K562 (cell line): ENCODE results near the gene HDAC7. TPM values are rescaled to one million over a fixed set of nuclear protein-coding genes. Genes with fewer than 3 reads are reported as not detected.

Experiments used
- ATAC-seq: fragments of 200-7000 bp; cut with Tn5 transposase; 3 replicates; pipeline ENCODE4 v1.9.1; 2020; ENCODE audit warnings: moderate library complexity
- BruUV-seq: library from RNA; stranded (reverse); fragments of 400-500 nt; replicated peaks from 2 replicates; lab custom pipeline; 2021; lab: Mats Ljungman, UMichigan
- CTCF ChIA-PET: fragments of 300-600 bp; formaldehyde crosslinking; extraction: SDS; loops from one replicate; lab custom pipeline; 2021; ENCODE audit warnings: low intra/inter-chr PET ratio; lab: Yijun Ruan, JAX
- POLR2A ChIA-PET: fragments of 300-600, 350-650 bp; sonication (Branson Sonifier 250); formaldehyde crosslinking; extraction: SDS; loops from one replicate; lab custom pipeline; 2021; ENCODE audit warnings: antibody characterized with exemption, inconsistent platforms; lab: Yijun Ruan, JAX
- DNase-seq, 4 experiments: peaks; one replicate each; pipeline versions ENCODE4 v3.0.0 to v3.0.0-alpha.2; 2011 to 2018; ENCODE audit warnings: low spot score in 3 of 4, mixed read lengths in 3 of 4; ENCODE audit errors: extremely low read depth in 1 of 4
- FAIRE-seq: peaks from 2 replicates; lab custom pipeline; 2011; peaks lifted over from hg19 to GRCh38; lab: Jason Lieb, UNC
- H2AFZ ChIP-seq: 2 replicates; pipeline ENCODE4 v1.6.0; 2011; ENCODE audit warnings: low read depth, low read length, control low read depth, inconsistent platforms
- H3K27ac ChIP-seq: fragments of 200-600 bp; 3 replicates; pipeline ENCODE4 v1.8.0; 2011; ENCODE audit warnings: low read depth, mild to moderate bottlenecking, control low read depth, inconsistent platforms, low read length, moderate library complexity, mixed read lengths; ENCODE audit errors: extremely low read depth
- H3K27me3 ChIP-seq, 2 experiments: fragments of 300-600 bp in 1 of 2; 2 replicates in 1 of 2; 3 replicates in 1 of 2; pipeline versions ENCODE4 v1.6.0 to v1.8.0; 2011; ENCODE audit warnings: inconsistent platforms in 2 of 2, low read length in 2 of 2, mild to moderate bottlenecking in 1 of 2, mixed read lengths in 1 of 2, moderate library complexity in 1 of 2; ENCODE audit not compliant: control insufficient read depth in 2 of 2, insufficient read depth in 2 of 2
- H3K36me3 ChIP-seq: fragments of 300-600 bp; 3 replicates; pipeline ENCODE4 v1.8.0; 2011; ENCODE audit warnings: mild to moderate bottlenecking, low read length, inconsistent platforms; ENCODE audit not compliant: control insufficient read depth, insufficient read depth
- H3K4me1 ChIP-seq, 2 experiments: fragments of 200-600 bp in 1 of 2; replicated peaks in 1 of 2; 2 replicates in 1 of 2; 3 replicates in 1 of 2; pipeline versions ENCODE4 v1.5.1 to v1.8.0; 2011; ENCODE audit warnings: inconsistent platforms in 2 of 2, low read length in 2 of 2, mild to moderate bottlenecking in 1 of 2, mixed read lengths in 1 of 2, moderate library complexity in 1 of 2; ENCODE audit not compliant: control insufficient read depth in 2 of 2, insufficient read depth in 2 of 2
- H3K4me2 ChIP-seq: 2 replicates; pipeline ENCODE4 v1.6.1; 2011; ENCODE audit warnings: low read length, control low read depth, inconsistent platforms, mixed read lengths; ENCODE audit not compliant: insufficient read depth
- H3K4me3 ChIP-seq: fragments of 200-600 bp; sonication (generic), shearing (Covaris generic); 2 replicates; pipeline ENCODE4 v1.5.1; 2016; ENCODE audit warnings: control low read depth, inconsistent platforms
- H3K79me2 ChIP-seq: fragments of 200-600 bp; 3 replicates; pipeline ENCODE4 v1.8.0; 2011; ENCODE audit warnings: low read length, inconsistent platforms; ENCODE audit not compliant: control insufficient read depth, insufficient read depth
- H3K9ac ChIP-seq, 2 experiments: 2 replicates each; pipeline versions ENCODE4 v1.6.0 to v1.6.1; 2011; ENCODE audit warnings: low read depth in 2 of 2, low read length in 2 of 2, control low read depth in 1 of 2, inconsistent platforms in 1 of 2, mild to moderate bottlenecking in 1 of 2, mixed read lengths in 1 of 2; ENCODE audit not compliant: insufficient read depth in 1 of 2
- H3K9me1 ChIP-seq: one replicate; pipeline ENCODE4 v1.6.0; 2011; ENCODE audit warnings: inconsistent platforms, mild to moderate bottlenecking, low read length, moderate library complexity; ENCODE audit not compliant: control insufficient read depth, insufficient read depth
- H3K9me3 ChIP-seq: replicated peaks from 2 replicates; pipeline ENCODE4 v1.5.1; 2011; ENCODE audit warnings: low read depth, low read length, inconsistent platforms; ENCODE audit not compliant: control insufficient read depth, insufficient read depth
- H4K20me1 ChIP-seq: replicated peaks from 2 replicates; pipeline ENCODE4 v1.6.1; 2011; ENCODE audit warnings: low read length, inconsistent platforms, mixed read lengths; ENCODE audit not compliant: control insufficient read depth, insufficient read depth
- ZBTB7A ChIP-seq: IDR thresholded peaks from 2 replicates; pipeline ENCODE4 v1.6.1; 2011; ENCODE audit warnings: low read depth, mild to moderate bottlenecking, low read length, moderate library complexity, borderline replicate concordance; ENCODE audit not compliant: control insufficient read depth
- WGBS: fragments of 100-300 bp; shearing (Covaris generic); methylation state at CpG from one replicate; pipeline ENCODE4 v1.1.6; 2016; ENCODE audit warnings: low coverage, mixed read lengths; ENCODE audit not compliant: insufficient coverage; ENCODE audit errors: missing lambda C conversion rate; 5-methylcytosine and 5-hydroxymethylcytosine counted together
- in situ Hi-C: fragments of 300-500 bp; cut with MboI; formaldehyde crosslinking; loops from 4 replicates; pipeline ENCODE4 v1.15.0; 2018; ENCODE audit warnings: inconsistent platforms, mixed read lengths
- intact Hi-C: fragments of 100-400 bp; cut with micrococcal nuclease; formaldehyde crosslinking; loops from 2 replicates; pipeline ENCODE4 v1.14.2; 2022
- polyA plus RNA-seq, 8 experiments: library from polyadenylated mRNA; depleted of rRNA in 4 of 8; stranded (reverse) in 5 of 8; unstranded in 3 of 8; fragments of >200 nt; fragmentation: Nextera tagmentation in 2 of 8; fragmentation: Illumina TruSeq in 1 of 8; extraction: Ambion mirVana in 2 of 8; extraction: Trizol in 1 of 8; gene quantifications; 2 replicates each; pipeline versions ENCODE4 v1.2.1 to v1.2.3, GENCODE V29; 2011 to 2014; ENCODE audit warnings: inconsistent platforms in 1 of 8, missing spikeins in 1 of 8
- total RNA-seq, 7 experiments: library from RNA; depleted of rRNA in 6 of 7; stranded (reverse); fragments of >200 nt in 6 of 7; fragmentation: Illumina TruSeq in 2 of 7; extraction: Trizol in 2 of 7; gene quantifications; 2 replicates each; pipeline versions ENCODE4 v1.2.1 to v1.2.3, GENCODE V29; 2011 to 2021; ENCODE audit warnings: low replicate concordance in 1 of 7
- TF ChIP-seq, protein P1 (sequence below), 2 experiments: IDR thresholded peaks in 1 of 2; conservative IDR thresholded peaks in 1 of 2; 2 replicates each; pipeline ENCODE4 v1.6.1; 2016; ENCODE audit warnings: low read depth in 2 of 2, mild to moderate bottlenecking in 1 of 2, missing compliant biosample characterization in 1 of 2, missing genetic modification characterization in 1 of 2, moderate library complexity in 1 of 2

HDAC7 gene
- total and polyA plus RNA-seq, 9 of the 15 experiments (the other 6 are each of a cell fraction or from before 2014, with no cell fraction given) = 2.5 to 129 (median 31.1) TPM

DNA sequence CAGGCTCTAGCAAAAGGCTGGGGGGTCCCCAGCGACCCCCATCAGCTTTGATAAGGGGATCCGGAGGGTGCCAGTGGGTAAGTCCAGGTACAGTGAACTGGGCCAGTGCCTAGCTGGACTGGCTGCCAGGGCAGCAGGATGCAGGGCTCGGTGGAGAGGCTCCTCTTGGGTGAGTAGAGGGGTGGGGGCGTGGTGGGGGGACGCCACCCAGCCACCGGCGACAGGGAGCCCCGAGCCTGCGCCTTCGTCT is 61.2 kb downstream of the HDAC7 start:
- FAIRE-seq (no peak), DNase-seq (no peak), ATAC-seq (no peak)
- 15% methylated on average over 6 of the region's 10 CpGs for whole genome bisulfite sequencing
- peak overlapping the region; percentile 97 for H2AFZ ChIP-seq
- H3K36me3 ChIP-seq = no peaks in the 10 kb centered on the region
- peak overlapping the region; percentile 57 for H3K4me3 ChIP-seq
- in situ Hi-C loops (no loop called here), intact Hi-C loops (no loop called here)
- no peaks in the 10 kb centered on the region for H3K27me3 ChIP-seq
- H3K9me3 ChIP-seq = no peaks in the 10 kb centered on the region
- peak overlapping the region; percentile 88 for H3K4me2 ChIP-seq
- BruUV-seq = no TSS peak
- TF ChIP-seq ZBTB7A = 0 out of 2 replicates have a peak, but pooled peaks have one; percentile 42
- TF ChIP-seq, protein P1, sequence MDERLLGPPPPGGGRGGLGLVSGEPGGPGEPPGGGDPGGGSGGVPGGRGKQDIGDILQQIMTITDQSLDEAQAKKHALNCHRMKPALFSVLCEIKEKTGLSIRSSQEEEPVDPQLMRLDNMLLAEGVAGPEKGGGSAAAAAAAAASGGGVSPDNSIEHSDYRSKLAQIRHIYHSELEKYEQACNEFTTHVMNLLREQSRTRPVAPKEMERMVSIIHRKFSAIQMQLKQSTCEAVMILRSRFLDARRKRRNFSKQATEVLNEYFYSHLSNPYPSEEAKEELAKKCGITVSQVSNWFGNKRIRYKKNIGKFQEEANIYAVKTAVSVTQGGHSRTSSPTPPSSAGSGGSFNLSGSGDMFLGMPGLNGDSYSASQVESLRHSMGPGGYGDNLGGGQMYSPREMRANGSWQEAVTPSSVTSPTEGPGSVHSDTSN (CRISPR knock-in tag; IDR thresholded peaks at IDR 0.05; ENCODE audit: low read depth) = no peak
- TF ChIP-seq, protein P1 (tag; conservative IDR thresholded peaks at IDR 0.05; ENCODE audit: low read depth) = no peak
- H3K79me2 ChIP-seq = no peaks in the 10 kb centered on the region
- no peak overlapping the region for H3K27ac ChIP-seq
- no peaks in the 10 kb centered on the region for H3K9me1 ChIP-seq
- no peaks in the 10 kb centered on the region for H4K20me1 ChIP-seq
- peaks cover 13 to 22% of the 10 kb centered on the region in 2 experiments; a peak in 4 of 5 replicates for H3K4me1 ChIP-seq
- CTCF ChIA-PET = interaction anchor here (0.6 to 1.6 kb wide), 6 partner anchors 20 to 1259 kb away, joined by 3 to 9 read pairs (median 4); no protein-coding TSS in a partner anchor
- POLR2A ChIA-PET = interaction anchor here (0.8 to 2.3 kb wide), 10 partner anchors 9 to 53 kb away, joined by 3 to 7 read pairs (median 4); partner anchors contain the start of gene RPAP3
- H3K9ac ChIP-seq = peak overlapping the region; percentile 76 to 88; a peak in 3 of 4 replicates
